Tibial nerve (tissue), 4 donors: ENCODE results near the gene CDC25B.

Source experiments
- CTCF ChIP-seq, 5 experiments: fragments of 200-600 bp in 3 of 5; fragments of 450-650 bp in 2 of 5; sonication (generic) in 3 of 5; IDR thresholded peaks; one replicate each; pipeline ENCODE4 v1.5.1; 2016 to 2019; ENCODE audit warnings: antibody characterized with exemption in 5 of 5, mild to moderate bottlenecking in 3 of 5, moderate library complexity in 2 of 5
- EP300 ChIP-seq, 2 donors: sonication (generic); formaldehyde crosslinking; IDR thresholded peaks; one replicate each; pipeline ENCODE4 v1.6.1; 2017; ENCODE audit warnings: antibody characterized with exemption in 2 of 2, mild to moderate bottlenecking in 1 of 2
- POLR2A ChIP-seq, 2 donors: fragments of 450-650 bp; IDR thresholded peaks; one replicate each; pipeline ENCODE4 v1.6.1; 2017; ENCODE audit warnings: antibody characterized with exemption in 2 of 2, mild to moderate bottlenecking in 2 of 2, moderate library complexity in 2 of 2

- TF ChIP-seq CTCF (IDR thresholded peaks at IDR 0.05) (no peak), EP300 (IDR thresholded peaks at IDR 0.05) (no peak), POLR2A (IDR thresholded peaks at IDR 0.05) (no peak)
Observed at GRCh38 chr20:3820901-3821727, 25.0 kb downstream of the CDC25B start.
